Lower lobe of right lung (tissue), 2 donors: ENCODE data around the gene STRIP1. TPM values are rescaled to one million over a fixed set of nuclear protein-coding genes. Genes with fewer than 3 reads are reported as not detected.

ENCODE experiments used
- ATAC-seq, 2 donors: fragments of 200-7000 bp; cut with Tn5 transposase; one replicate each; pipeline ENCODE4 v1.9.1; 2020 to 2022; ENCODE audit warnings: mild to moderate bottlenecking in 2 of 2, moderate library complexity in 2 of 2
- DNase-seq: peaks from one replicate; pipeline ENCODE4 v3.0.0-alpha.2; 2020
- H3K27ac ChIP-seq: fragments of 200-600 bp; one replicate; pipeline ENCODE4 v1.8.0; 2022
- H3K27me3 ChIP-seq: fragments of 200-600 bp; one replicate; pipeline ENCODE4 v1.8.0; 2022; ENCODE audit warnings: low read depth
- H3K36me3 ChIP-seq: fragments of 200-600 bp; one replicate; pipeline ENCODE4 v1.8.0; 2022; ENCODE audit warnings: mild to moderate bottlenecking
- H3K4me1 ChIP-seq: fragments of 200-600 bp; one replicate; pipeline ENCODE4 v1.8.0; 2022
- H3K4me3 ChIP-seq: fragments of 200-600 bp; one replicate; pipeline ENCODE4 v1.8.0; 2022; ENCODE audit warnings: mild to moderate bottlenecking
- H3K9me3 ChIP-seq: fragments of 200-600 bp; one replicate; pipeline ENCODE4 v1.8.0; 2022
- CTCF ChIP-seq: fragments of 200-600 bp; IDR thresholded peaks from one replicate; pipeline ENCODE4 v1.8.0; 2022; ENCODE audit warnings: antibody characterized with exemption, mild to moderate bottlenecking
- intact Hi-C: fragments of 100-400 bp; cut with DNase I; formaldehyde crosslinking; loops from one replicate; pipeline ENCODE4 v1.11.0; 2022
- total RNA-seq: library from RNA; stranded (reverse); fragmentation: NEBNext Ultra II Directional; extraction: Animal tissue kit (Norgen Biotek cat#: 25700); gene quantifications from one replicate; pipeline ENCODE4 v1.2.1, GENCODE V29; 2021
- donor health status: DM: no; HTN: yes; CAD: no; lungs with severe emphysema.

The STRIP1 gene
- total RNA-seq, 1 donor from 2014 or later = 36.5 TPM

- intact Hi-C loops = no loop called here
- Histone ChIP-seq H3K36me3 (no peaks in the 10 kb centered on the region), H3K27ac (no peak overlapping the region), H3K4me3 (no peak overlapping the region), H3K9me3 (no peaks in the 10 kb centered on the region), H3K4me1 (no peaks in the 10 kb centered on the region), H3K27me3 (peaks cover 15% of the 10 kb centered on the region)
- no peak for TF ChIP-seq CTCF
- DNase-seq (no peak), ATAC-seq (no peak)
Measured at GRCh38 chr1:110100335-110100734, 65.9 kb downstream of the STRIP1 start.

GRCh38 chr1:110102081-110102480, 67.7 kb downstream of the STRIP1 start:
- no peak for ATAC-seq
- no peaks in the 10 kb centered on the region for H3K36me3 ChIP-seq
- no peak overlapping the region for H3K27ac ChIP-seq
- TF ChIP-seq CTCF = no peak
- H3K27me3 ChIP-seq = peaks cover 6% of the 10 kb centered on the region
- intact Hi-C loops = no loop called here
- no peaks in the 10 kb centered on the region for H3K4me1 ChIP-seq
- H3K4me3 ChIP-seq = no peak overlapping the region
- DNase-seq = no peak
- no peaks in the 10 kb centered on the region for H3K9me3 ChIP-seq

Other genes starting within 250 kb of the STRIP1 start
- 64.3 TPM for gene CSF1, start 123.8 kb upstream of the STRIP1 start, total RNA-seq
- 83.9 TPM for gene AHCYL1, start 49.9 kb upstream of the STRIP1 start, total RNA-seq
- gene ALX3, start 36.0 kb downstream of the STRIP1 start, total RNA-seq = not detected
- gene UBL4B, start 77.8 kb downstream of the STRIP1 start, total RNA-seq = not detected
- not detected for gene SLC6A17, start 115.9 kb downstream of the STRIP1 start, total RNA-seq
- 10.0 TPM for gene KCNC4, start 175.7 kb downstream of the STRIP1 start, total RNA-seq